Measurements from ENCODE around the gene ATXN10.

ATXN10 gene

DNA sequence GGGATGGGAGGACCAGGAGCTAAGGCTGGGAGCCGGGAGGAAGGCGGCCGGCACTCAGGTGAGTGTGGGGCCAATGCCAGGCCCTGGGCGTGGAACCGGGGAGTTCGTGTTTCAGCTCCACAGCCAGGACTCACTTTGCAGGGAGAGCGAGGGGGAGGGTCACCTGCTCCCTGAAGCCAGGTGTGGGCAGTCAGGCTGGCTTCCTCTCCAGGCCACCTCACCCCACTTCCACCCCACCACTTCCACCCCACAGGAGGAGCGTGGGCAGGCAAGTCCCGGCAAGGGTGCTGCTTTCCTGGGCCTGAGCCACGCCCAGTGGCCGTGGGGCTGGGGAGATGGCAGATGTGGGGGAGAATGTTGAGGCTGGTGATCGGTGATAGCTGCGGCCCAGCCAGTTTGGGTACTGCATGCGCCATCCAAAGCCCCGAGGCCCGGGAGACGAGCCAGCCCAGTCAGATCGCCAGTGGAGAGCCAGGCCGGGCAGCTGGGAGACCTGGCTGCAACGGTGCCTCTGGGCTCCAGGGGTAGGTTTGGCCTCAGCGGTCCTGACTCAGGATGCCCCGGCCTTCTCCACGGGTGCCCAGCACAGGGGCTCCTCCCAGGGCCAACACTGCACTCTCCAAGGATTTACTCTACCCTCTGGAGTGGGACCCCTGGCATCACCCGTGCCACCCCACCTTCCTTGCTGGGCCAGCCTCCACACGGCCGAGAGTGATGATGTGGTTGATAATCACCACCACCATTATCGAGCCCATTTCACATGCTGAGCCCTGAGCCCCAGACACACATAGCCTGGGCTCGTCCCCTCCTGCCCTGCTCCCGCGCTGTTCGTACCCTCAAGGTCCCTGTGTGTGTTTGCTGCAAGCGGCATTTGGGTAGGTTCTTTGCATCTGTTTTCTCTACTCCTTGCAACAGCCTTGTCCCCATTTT is 211.5 kb downstream of the ATXN10 start:
- in situ Hi-C loops (cut with HindIII; ENCODE audit: low sequenced_read_pairs): no loop called here
- DNase-seq (ENCODE audit: low read depth, low spot score): no peak
- no peak for TF ChIP-seq CTCF (IDR thresholded peaks at IDR 0.05; ENCODE audit: low read depth, low read length)
- no peak overlapping the region for H3K4me3 ChIP-seq (ENCODE audit: low read depth, low read length)

DNA sequence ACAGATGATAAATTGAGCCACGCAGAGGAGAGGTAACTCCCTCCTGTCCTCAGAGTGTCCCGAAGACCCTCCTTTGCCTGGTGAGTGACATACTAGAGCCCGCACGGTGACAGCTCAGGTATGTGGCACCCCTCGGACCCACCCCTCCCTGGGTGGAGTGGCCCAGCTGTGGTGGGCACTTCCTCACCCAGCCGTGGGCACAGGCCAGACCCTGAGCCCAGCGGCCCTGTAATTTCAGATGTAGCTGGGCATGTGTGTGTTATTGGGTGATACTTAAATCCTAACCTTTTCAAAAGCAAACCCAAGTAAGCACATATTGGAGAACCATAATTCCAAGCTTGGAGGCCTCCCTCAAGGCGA is 212.2 kb downstream of the ATXN10 start:
- in situ Hi-C loops (cut with HindIII; ENCODE audit: low sequenced_read_pairs): no loop called here
- DNase-seq (ENCODE audit: low read depth, low spot score): no peak
- no peak overlapping the region for H3K4me3 ChIP-seq (ENCODE audit: low read depth, low read length)
- TF ChIP-seq CTCF (IDR thresholded peaks at IDR 0.05; ENCODE audit: low read depth, low read length): no peak

- DNase-seq (ENCODE audit: low read depth, low spot score): no peak
- H3K4me3 ChIP-seq (ENCODE audit: low read depth, low read length): no peak overlapping the region
- in situ Hi-C loops (cut with HindIII; ENCODE audit: low sequenced_read_pairs): no loop called here
- no peak for TF ChIP-seq CTCF (IDR thresholded peaks at IDR 0.05; ENCODE audit: low read depth, low read length)
These were observed 212.8 kb downstream of the ATXN10 start for GRCh38 chr22:45884201-45885062.

DNA sequence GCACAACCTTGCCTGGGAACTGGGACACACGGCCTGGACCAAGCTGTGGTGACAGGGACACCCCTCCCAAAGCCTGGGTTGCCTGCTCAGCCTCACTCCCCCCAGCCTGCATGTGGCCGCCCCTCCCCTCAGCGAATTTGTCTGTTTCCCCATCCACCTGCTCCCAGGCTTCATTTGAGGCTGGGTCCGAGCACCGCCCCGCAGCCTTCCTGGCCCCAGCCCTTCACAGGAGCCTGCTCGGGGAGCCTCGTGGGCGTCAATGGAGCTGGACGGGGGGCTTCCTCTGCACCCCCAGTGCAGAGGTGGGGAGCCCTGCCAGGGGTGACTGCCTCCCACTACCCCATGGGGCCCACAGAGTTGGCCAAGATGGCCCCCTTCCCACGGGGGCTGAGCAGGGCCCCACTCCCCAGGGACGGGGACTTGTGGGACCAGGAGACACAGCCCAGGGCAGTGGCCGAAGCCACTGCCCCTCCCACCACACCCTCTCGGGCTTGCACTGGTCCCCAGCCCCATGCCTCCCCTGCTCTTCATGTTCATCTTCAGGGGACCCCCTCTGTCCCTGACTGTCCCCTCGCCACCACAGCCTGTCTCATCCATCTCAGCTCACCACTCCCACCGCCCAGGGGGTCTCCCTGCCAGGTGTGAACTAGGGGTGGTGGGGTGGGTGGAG is 213.7 kb downstream of the ATXN10 start:
- in situ Hi-C loops (cut with HindIII; ENCODE audit: low sequenced_read_pairs): no loop called here
- no peak for TF ChIP-seq CTCF (IDR thresholded peaks at IDR 0.05; ENCODE audit: low read depth, low read length)
- no peak overlapping the region for H3K4me3 ChIP-seq (ENCODE audit: low read depth, low read length)
- DNase-seq (ENCODE audit: low read depth, low spot score): no peak

DNA sequence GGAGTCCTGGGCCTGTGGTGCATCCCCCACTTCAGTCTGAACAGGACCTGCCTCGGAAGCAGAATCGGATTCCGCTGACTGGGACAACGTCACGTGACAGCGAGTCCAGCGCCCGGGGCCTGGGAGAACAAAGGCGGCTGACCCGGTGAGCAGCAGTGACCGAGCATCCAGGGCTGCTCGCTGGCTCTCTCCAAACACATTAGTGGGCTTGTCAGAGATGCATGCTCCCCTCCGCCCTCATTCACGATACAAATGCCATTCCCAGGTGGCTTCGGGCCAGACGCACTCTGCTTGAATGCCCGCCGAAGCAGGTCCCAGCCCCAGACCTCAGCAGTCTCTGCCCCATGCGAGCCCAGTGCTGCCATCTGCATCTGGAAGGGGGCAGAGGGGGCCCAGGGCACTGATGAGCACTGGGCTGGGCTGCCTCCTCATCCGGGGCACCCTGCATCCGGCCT is 214.3 kb downstream of the ATXN10 start:
- DNase-seq (ENCODE audit: low read depth, low spot score): no peak
- in situ Hi-C loops (cut with HindIII; ENCODE audit: low sequenced_read_pairs): no loop called here
- no peak for TF ChIP-seq CTCF (IDR thresholded peaks at IDR 0.05; ENCODE audit: low read depth, low read length)
- H3K4me3 ChIP-seq (ENCODE audit: low read depth, low read length): no peak overlapping the region

GRCh38 chr22:45886540-45886939 is 214.9 kb downstream of the ATXN10 start:
- H3K4me3 ChIP-seq (ENCODE audit: low read depth, low read length): no peak overlapping the region
- DNase-seq (ENCODE audit: low read depth, low spot score): no peak
- in situ Hi-C loops (cut with HindIII; ENCODE audit: low sequenced_read_pairs): no loop called here
- no peak for TF ChIP-seq CTCF (IDR thresholded peaks at IDR 0.05; ENCODE audit: low read depth, low read length)

Measured in astrocyte of the spinal cord (primary cell).